Activated T-cell treated with anti-CD3 and anti-CD28 coated beads, Interleukin-2, amount 50 U/mL, for 4 hours (primary cell): Measurements from ENCODE around the gene VWA8. TPM values are rescaled to one million over a fixed set of nuclear protein-coding genes. Genes with fewer than 3 reads are reported as not detected.

Source experiments
- ATAC-seq, 2 donors: fragments of 200-7000 bp; cut with Tn5 transposase; one replicate each; pipeline ENCODE4 v1.10.0; 2021
- DNase-seq: peaks from one replicate; pipeline ENCODE4 v3.0.0-alpha.2; 2020
- H3K27me3 Mint-ChIP-seq: one replicate; pipeline ENCODE4 v1.8.0; 2021; ENCODE audit warnings: low read depth, mixed read lengths
- H3K36me3 Mint-ChIP-seq: one replicate; pipeline ENCODE4 v1.8.0; 2022; ENCODE audit warnings: mixed read lengths; ENCODE audit not compliant: insufficient read depth
- H3K4me1 Mint-ChIP-seq: one replicate; pipeline ENCODE4 v1.8.0; 2021; ENCODE audit warnings: low read depth, mixed read lengths
- H3K4me3 Mint-ChIP-seq: one replicate; pipeline ENCODE4 v1.8.0; 2021; ENCODE audit warnings: mild to moderate bottlenecking, moderate library complexity, mixed read lengths
- H3K9me3 Mint-ChIP-seq: one replicate; pipeline ENCODE4 v1.8.0; 2021; ENCODE audit warnings: mixed read lengths
- total RNA-seq, 3 donors: library from RNA; stranded (reverse); gene quantifications; one replicate each; pipeline ENCODE4 v1.2.1, GENCODE V29; 2021

Gene VWA8
- total RNA-seq, 3 donors from 2014 or later = 22.2 to 31.9 (median 26.4) TPM

DNA sequence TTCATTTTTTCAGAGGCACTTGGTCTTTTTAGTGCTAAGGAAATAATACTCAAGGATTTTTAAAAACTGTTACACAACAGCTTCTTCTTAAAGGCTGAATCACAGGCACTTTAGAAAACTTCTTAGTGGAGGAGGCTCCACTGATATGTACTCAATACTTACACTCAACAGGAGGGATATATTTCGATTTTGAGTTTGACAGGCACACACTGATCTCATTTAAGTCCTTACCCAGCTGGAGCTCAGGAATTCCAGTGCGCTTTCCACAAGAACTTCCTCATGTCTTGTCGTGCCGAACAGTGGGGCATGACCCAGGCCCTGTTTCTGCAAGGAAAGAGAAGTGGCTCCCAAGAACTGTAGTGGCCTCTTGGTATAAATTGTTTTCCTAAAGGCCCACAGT, 399.7 kb downstream of the VWA8 start:
- DNase-seq (no peak), ATAC-seq (no peak)
- Mint-ChIP-seq H3K4me3 (no peak overlapping the region), H3K4me1 (peaks cover 7% of the 10 kb centered on the region), H3K9me3 (no peaks in the 10 kb centered on the region), H3K36me3 (peaks cover 4% of the 10 kb centered on the region), H3K27me3 (no peaks in the 10 kb centered on the region)

DNA sequence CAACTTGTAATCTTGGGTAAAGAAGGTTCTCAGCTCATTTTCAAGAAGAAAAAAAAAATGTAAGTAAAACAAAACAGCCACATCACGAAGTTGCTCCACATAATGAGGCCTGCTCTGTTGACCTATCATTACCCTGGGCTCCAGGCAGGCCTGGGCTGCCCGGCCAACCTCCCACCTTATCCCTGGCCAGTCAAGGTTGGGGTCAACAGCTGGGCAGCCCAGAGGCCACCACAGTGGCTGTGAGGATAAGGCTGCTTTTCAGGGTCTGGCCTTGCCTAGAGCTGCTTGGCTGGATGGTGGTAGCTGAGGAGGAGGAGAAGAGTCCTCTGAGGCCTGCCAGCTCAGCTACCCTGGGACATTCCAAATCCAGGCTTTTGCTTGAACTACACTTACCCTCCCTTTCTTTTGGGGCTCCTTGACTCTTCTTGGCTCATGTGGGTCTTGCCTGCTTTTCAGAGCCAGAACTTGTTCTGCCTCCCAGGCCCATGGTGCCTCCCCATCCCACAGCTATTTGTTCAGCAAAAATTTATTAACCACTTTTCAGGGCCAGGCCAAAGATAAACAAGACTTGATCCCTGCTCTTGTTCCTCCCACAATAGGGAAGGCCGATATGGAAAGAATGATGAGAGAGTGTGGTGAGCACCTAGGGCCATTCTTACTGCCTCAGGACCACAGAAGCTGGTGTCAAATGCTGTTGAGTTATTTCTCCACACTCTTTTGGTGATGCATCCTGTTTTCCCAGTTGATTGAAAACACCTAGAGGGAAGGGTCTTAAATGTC, 401.9 kb downstream of the VWA8 start:
- no peak for DNase-seq
- Mint-ChIP-seq H3K9me3 (no peaks in the 10 kb centered on the region), H3K4me3 (no peak overlapping the region), H3K27me3 (no peaks in the 10 kb centered on the region), H3K4me1 (peaks cover 14% of the 10 kb centered on the region), H3K36me3 (no peaks in the 10 kb centered on the region)
- no peak for ATAC-seq

DNA sequence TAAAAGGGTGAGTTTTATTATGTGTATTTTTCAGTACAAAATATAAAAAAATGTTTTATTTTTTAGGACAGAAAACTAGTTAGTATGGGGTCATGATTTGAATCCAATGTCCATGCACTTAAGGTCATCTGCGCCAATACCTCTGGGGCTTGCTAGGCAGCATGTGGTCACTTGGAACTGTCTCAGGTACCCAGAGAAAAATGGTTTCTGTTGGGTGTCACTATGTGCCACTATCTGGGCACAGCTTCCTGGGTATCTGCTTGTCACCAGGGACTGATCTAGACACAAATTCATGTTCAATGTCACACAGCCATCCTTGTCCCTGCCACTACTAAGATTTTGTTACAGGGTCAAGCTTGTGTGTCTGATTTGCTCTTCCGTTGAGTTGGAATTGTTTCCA, 403.2 kb downstream of the VWA8 start:
- Mint-ChIP-seq H3K27me3 (no peaks in the 10 kb centered on the region), H3K36me3 (no peaks in the 10 kb centered on the region), H3K4me1 (peaks cover 8% of the 10 kb centered on the region), H3K9me3 (no peaks in the 10 kb centered on the region), H3K4me3 (no peak overlapping the region)
- ATAC-seq (no peak), DNase-seq (no peak)

DNA sequence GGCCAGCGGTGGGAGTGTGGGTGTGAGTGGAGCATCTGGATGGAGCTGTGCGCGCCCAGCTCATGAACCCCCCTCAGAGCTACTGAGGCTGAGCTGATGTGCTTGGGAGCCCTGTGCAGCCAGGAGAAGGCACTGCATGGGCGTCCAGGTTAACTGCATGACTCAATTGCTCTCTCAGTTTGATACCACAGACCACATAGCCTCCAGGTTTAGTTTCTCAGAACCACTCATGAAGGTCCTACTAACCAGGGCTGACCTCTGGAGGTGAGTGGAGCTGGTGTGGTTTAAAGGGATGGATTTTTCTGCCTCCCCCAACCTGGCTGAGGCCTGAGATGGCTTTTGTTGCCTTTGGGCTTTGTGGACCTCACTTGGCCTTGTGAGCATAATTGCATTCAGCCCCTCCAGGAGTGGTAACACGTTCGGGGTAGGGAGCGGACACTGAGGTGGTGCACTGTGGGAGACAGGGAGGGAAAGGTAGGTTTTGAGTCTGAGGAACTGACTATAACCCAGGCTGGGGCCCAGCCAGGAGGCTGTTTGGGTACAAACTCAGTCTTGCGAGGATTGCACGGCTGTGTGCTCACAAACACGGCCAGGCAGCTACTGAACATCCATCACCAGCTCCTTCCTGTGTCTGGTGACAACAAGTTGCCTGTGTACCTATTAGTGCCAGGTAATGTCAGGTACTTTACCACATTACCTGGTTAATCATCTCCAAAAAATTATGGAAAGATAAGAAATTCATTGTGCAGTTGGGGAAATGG, 406.1 kb downstream of the VWA8 start:
- H3K9me3 Mint-ChIP-seq = no peaks in the 10 kb centered on the region
- DNase-seq (no peak), ATAC-seq (peak; percentile 79 to 83)
- H3K4me3 Mint-ChIP-seq = no peak overlapping the region
- no peaks in the 10 kb centered on the region for H3K27me3 Mint-ChIP-seq
- H3K4me1 Mint-ChIP-seq = peaks cover 8% of the 10 kb centered on the region
- H3K36me3 Mint-ChIP-seq = no peaks in the 10 kb centered on the region

DNA sequence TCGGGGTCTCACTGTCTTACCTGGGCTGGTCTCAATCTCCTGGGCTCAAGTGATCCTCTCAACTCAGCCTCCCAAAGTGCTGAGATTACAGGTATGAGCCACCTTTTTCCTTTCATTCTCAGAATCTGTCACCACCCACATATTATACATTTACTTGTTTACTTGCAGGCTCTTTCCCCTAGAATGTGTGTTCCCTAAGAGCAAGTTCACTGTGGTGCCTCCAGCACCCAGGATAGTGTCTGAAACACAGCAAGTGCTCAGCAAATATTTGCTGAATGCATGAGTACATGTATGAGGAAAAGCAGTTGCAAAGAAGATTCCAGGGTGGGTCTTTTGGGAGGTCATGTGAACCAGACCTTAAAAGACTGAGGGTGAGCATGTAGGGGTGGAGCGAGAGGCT, 406.7 kb downstream of the VWA8 start:
- no peak for DNase-seq
- Mint-ChIP-seq H3K27me3 (no peaks in the 10 kb centered on the region), H3K9me3 (no peaks in the 10 kb centered on the region), H3K36me3 (no peaks in the 10 kb centered on the region), H3K4me3 (no peak overlapping the region), H3K4me1 (peaks cover 8% of the 10 kb centered on the region)
- ATAC-seq = peak; percentile 13 to 14

DNA sequence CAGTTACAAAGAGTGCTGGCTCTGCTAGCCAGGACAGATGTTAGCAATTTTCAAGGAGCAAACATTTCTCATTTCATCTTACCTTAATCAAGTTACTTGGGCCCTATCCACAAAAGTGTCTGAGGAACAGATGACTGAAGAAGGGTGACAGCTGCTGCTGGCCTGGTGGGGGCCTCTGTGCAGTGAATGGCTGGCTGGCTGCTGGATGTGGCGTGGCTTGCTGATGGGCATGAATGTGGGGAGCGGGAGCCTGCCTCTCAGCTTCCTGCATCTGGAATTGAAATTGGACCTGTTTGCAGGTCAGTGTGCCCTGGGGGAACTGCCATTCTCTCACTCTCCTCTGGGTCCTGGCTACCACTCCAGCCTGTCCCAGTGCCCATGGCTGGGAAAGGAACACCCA, 408.9 kb downstream of the VWA8 start:
- Mint-ChIP-seq H3K9me3 (no peaks in the 10 kb centered on the region), H3K36me3 (no peaks in the 10 kb centered on the region), H3K27me3 (no peaks in the 10 kb centered on the region), H3K4me1 (peaks cover 8% of the 10 kb centered on the region), H3K4me3 (no peak overlapping the region)
- no peak for ATAC-seq
- DNase-seq = no peak

DNA sequence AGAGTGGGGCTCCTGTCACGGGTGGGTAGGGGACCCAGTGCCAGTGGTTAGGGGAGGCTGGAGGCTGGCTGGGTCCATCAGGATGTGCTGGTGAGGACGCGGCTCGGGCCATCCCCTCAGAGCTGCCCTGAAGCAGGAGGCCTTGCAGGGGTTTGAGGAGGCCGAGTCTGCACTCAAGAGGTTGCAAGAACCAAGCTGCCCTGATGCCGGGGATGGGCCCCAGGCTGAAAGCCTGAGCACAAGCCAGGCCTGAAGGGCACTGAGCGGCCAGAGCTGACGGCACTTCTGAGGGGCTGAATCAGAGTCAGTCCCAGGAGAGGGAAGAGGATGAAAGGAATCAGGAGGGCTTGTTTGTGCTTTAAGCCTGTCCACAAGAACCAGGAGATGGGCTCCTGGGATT, 410.6 kb downstream of the VWA8 start:
- H3K4me3 Mint-ChIP-seq = no peak overlapping the region
- DNase-seq (no peak), ATAC-seq (no peak)
- no peaks in the 10 kb centered on the region for H3K36me3 Mint-ChIP-seq
- no peaks in the 10 kb centered on the region for H3K27me3 Mint-ChIP-seq
- no peaks in the 10 kb centered on the region for H3K9me3 Mint-ChIP-seq
- H3K4me1 Mint-ChIP-seq = peaks cover 8% of the 10 kb centered on the region

DNA sequence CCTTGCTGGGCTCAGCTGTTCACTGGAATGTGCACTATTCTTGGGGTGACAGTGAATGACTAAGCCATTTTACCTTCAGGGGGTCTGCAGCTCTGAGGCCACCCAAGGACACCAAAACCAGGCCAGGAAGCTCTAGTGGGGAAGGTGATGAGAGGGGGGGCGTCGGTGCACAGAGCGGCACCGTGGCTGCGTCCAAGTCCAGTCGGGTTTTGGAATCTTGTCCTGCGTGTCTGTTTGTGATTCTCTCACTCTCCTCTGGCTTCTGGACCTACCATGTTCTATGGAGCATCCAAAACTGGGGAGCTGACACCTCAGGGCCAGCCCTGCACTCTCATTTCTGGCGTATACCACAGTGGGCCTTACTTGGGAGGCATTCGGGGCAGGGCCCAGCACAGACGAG, 411.4 kb downstream of the VWA8 start:
- no peaks in the 10 kb centered on the region for H3K36me3 Mint-ChIP-seq

DNA sequence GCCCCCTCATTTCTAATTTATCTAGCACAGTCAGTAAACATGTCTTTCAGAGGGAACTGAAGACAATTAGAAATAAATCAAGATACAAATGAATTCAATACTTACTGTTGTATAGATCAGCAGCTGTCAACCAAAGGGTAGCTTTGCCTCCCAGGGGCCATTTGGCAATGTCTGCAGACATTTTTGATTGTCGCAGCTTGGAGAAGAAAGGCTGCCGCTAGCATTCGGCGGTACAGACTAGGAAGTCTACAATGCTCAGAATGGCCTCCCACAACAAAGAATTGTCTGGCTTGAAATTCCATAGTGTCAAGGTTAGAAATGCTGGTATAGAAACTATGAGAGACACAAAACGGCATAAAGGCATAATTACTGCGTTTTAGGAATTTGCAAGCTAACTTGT, 412.0 kb downstream of the VWA8 start:
- Mint-ChIP-seq H3K4me3 (no peak overlapping the region), H3K36me3 (no peaks in the 10 kb centered on the region), H3K9me3 (no peaks in the 10 kb centered on the region), H3K27me3 (no peaks in the 10 kb centered on the region), H3K4me1 (peaks cover 1% of the 10 kb centered on the region)
- ATAC-seq = no peak
- DNase-seq = no peak

More for the DNA sequence above, 411.4 kb downstream of the VWA8 start:
- Mint-ChIP-seq H3K4me1 (peaks cover 6% of the 10 kb centered on the region), H3K9me3 (no peaks in the 10 kb centered on the region), H3K27me3 (no peaks in the 10 kb centered on the region), H3K4me3 (no peak overlapping the region)
- ATAC-seq = no peak
- DNase-seq = no peak

DNA sequence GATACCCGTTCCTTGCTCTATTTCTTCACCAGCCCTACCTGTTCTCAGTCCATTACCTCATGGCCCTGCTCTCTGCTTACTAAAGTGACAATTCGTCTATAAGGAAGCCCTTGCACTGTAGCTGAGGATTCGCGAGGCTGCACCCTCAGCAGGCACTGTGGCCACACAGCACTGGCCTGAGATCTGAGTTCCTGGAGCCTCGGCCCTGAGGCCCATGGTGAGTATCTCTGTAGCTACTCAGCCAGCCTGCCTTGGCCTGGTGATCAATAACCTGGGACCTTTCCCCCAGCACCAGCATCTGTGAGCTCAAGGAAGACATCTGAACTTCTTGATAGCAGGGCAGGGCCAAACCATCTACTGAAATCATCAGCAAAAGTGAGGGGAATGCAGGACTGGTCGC, 412.9 kb downstream of the VWA8 start:
- H3K36me3 Mint-ChIP-seq = no peaks in the 10 kb centered on the region
- H3K4me1 Mint-ChIP-seq = no peaks in the 10 kb centered on the region

DNA sequence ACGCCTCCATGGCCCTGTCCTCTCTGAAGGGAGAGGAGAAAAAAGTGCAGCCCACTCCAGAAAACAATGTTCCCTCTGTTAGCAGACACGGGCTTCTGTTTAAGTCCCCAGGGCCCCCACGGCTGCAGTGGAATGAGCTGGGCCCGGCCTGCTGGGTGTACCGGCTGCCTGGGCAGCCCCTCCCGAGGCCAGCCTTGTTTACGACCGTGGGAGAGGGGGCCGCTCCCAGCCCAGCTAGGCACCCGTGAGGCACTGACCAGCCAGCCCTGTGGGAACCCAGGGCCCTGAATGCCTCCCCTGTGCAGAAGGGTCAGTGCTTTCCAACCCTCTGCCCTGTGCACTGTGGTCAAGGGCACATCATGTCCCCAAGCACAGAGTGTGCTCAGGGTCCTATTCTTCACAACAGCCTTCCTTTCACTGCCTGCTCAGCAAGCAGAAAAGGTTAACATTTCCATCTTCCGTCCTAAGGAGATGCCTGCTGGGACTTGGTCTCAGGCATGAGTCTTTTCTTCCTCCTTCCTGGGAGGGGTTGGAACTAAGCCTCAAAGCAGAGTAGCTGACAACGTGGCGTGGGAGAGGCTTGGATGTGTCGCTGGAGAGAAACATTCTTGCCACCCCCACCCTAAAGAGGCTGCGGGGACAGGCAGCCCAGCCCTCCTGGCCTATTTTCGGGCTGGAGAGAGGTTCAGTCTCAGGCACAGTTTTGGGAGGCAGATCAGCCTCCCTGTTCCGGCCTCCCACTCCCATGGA, 413.5 kb downstream of the VWA8 start:
- Mint-ChIP-seq H3K27me3 (no peaks in the 10 kb centered on the region), H3K4me3 (no peak overlapping the region), H3K4me1 (no peaks in the 10 kb centered on the region), H3K9me3 (no peaks in the 10 kb centered on the region), H3K36me3 (no peaks in the 10 kb centered on the region)
- DNase-seq (no peak), ATAC-seq (no peak)

More for the DNA sequence above, 412.9 kb downstream of the VWA8 start:
- Mint-ChIP-seq H3K4me3 (no peak overlapping the region), H3K27me3 (no peaks in the 10 kb centered on the region), H3K9me3 (no peaks in the 10 kb centered on the region)
- DNase-seq = no peak
- ATAC-seq = no peak

DNA sequence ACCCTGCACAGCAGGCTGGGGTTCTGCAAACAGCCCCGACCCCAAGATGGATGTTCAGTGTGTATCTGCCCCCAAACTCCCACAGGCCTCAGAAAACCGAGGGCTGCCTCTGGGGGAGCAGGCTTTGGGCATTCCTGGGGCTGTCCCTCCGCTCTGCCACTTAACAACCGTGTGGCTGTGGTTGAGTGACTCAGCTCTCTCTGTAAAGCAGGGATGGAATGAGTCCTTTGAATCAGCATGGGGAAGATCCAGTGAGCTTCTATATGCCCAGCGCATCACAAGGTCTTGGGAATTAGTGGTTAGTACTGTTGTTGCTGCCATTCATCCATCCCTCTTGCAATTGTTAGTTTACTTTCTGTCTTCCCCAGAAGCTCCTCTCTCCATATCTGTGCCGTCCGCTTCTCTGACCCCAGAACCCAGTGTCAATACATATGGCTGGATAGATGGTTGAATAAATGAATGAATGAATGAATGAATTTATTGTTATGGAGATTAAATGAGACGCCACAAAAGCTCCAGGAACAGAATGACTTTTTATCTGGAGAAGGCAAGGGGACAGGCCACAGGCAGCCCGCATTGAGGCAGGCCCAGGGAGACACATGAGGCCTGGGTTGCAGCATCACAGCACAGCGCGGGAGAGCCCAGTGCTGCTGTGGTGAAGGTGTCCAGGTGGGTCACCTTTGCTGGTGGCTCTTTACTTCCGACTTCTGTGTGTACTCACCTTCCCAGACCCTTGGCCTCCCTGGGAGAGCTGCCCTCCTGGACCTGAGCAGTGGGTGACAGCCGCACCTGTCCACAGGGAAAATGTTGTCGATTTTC, 414.3 kb downstream of the VWA8 start:
- ATAC-seq = peak; percentile 41 to 73

DNA sequence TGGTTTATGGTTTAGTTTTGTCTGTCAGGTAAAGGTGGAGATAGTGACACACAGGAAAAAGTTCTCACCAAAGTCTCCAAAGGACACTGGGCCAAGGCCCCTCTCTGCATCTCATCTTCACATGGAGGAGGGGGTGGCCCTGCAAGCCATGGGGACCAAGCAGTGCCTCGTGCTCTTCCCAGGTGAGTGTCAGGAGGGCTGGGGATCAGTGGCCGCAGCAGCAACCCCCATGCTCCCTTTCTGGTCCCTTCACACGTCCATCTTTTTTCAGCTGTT, 415.5 kb downstream of the VWA8 start:
- no peak for ATAC-seq
- peaks cover 8% of the 10 kb centered on the region for H3K4me1 Mint-ChIP-seq
- no peaks in the 10 kb centered on the region for H3K36me3 Mint-ChIP-seq
- DNase-seq = no peak
- H3K9me3 Mint-ChIP-seq = no peaks in the 10 kb centered on the region
- no peak overlapping the region for H3K4me3 Mint-ChIP-seq
- no peaks in the 10 kb centered on the region for H3K27me3 Mint-ChIP-seq

More for the DNA sequence above, 414.3 kb downstream of the VWA8 start:
- Mint-ChIP-seq H3K27me3 (no peaks in the 10 kb centered on the region), H3K4me1 (no peaks in the 10 kb centered on the region), H3K4me3 (no peak overlapping the region), H3K9me3 (no peaks in the 10 kb centered on the region), H3K36me3 (no peaks in the 10 kb centered on the region)
- DNase-seq = no peak

DNA sequence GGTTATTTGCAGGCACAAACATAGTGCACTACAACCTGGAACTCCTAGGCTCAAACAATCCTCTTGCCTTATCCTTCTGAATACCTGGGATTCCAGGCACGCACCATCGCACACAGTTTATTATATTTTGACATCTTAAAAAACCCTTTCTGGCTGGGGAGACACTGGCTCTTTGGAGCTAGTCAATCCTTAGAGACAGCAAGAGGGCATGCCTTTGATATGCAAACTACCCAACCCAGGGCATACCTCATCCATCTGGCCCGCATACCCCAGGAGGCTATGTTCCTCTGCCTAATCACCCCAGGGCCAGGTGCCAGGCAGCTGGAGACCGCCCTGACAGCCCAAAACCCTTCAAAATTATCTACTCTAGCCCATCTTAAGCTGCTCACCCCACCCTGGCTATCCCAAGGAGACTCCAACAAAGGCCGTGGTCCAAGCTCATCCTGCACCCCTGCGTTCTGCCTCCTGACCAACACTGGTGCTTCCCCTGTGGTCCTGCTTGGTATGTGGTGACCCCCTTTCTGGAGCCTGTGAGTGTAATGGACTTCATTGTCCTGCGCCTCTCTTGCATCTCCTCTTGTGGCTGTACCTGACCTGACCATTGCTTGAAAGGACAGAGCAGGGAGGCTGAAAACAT, 417.1 kb downstream of the VWA8 start:
- no peak for ATAC-seq
- Mint-ChIP-seq H3K27me3 (no peaks in the 10 kb centered on the region), H3K4me3 (no peak overlapping the region), H3K9me3 (no peaks in the 10 kb centered on the region), H3K36me3 (no peaks in the 10 kb centered on the region), H3K4me1 (peaks cover 19% of the 10 kb centered on the region)
- no peak for DNase-seq
